ENCODE results near the gene CCDC40.

The CCDC40 gene

DNA sequence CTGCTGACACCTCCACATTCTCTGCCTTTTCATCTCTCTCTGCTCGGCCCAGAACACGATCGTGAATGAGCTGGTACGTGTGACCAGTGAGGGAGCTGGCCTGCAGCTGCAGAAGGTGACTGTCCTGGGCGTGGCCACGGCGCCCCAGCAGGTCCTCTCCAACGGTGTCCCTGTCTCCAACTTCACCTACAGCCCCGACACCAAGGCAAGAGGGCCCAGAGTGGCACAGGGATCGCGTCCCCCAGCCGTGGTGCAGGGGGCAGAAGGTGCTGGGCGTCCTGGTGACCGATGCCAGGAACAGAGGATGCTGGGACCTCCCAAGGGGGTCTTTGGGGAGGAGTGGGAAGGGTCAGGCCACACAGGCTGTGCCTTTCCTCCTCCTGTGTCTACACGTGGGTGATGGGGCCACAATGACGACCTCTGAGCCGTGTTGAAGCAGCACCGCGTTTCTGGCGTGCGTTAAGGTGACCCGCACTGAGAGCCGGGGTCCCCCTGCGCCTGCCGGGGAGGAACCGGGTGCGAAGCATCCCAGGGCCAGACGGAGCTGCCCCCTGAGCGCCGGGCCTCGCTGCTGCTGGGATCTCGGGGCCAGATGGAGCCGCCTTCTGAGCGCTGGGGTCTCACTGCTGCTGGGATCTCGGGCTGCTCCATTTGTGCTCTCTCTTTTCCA, 82.3 kb downstream of the CCDC40 start:
- DNase-seq, result no peak

DNA sequence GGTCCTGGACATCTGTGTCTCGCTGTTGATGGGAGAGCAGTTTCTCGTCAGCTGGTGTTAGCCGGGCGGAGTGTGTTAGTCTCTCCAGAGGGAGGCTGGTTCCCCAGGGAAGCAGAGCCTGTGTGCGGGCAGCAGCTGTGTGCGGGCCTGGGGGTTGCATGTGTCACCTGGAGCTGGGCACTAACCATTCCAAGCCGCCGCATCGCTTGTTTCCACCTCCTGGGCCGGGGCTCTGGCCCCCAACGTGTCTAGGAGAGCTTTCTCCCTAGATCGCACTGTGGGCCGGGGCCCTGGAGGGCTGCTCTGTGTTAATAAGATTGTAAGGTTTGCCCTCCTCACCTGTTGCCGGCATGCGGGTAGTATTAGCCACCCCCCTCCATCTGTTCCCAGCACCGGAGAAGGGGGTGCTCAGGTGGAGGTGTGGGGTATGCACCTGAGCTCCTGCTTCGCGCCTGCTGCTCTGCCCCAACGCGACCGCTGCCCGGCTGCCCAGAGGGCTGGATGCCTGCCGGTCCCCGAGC, 82.9 kb downstream of the CCDC40 start:
- DNase-seq, result no peak

DNA sequence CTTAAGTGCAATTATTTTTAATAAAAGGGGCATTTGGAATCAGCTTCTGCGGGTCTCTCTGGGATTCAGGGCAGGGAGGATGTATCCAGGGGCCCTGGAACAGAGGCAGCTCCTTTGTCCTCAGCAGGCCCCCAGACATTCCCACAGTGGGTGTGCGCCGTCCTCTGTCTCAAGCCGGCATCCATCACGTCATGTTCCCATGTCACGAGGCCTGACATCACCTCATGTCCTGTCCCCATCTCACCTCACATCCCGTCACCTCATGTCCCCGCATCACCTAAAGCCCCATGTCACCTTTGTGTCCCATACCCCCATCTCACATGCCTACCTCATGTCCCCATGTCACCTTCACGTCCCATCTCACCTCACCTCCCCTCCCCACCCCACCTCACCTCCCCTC, 83.4 kb downstream of the CCDC40 start:
- no peak for DNase-seq

DNA sequence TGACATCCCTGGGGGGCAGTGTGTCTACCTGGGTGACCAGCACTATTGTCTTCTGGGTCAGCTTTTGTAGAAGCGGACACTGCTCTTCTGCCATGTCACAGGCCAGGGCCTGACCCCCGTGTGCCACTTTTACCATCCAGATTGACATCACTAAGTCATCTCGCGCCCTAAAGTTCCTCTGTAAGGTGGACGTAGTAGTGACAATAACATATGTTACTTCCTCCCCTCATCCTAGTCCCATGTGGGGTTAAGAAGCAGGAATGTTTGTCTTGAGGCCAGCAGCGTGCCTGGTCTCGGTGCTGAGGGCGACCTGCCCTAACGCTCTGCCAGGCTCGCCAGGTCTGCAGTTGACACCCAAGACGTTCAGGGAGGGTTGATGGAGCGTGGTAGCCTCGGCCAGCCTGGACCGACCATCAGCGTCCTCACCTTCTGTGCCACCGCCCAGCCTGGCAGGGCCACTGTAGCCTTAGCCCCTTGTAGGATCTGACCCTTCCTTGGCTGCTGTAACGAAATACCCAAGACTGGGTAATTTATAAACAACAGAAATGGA, 85.7 kb downstream of the CCDC40 start:
- no peak for DNase-seq

DNA sequence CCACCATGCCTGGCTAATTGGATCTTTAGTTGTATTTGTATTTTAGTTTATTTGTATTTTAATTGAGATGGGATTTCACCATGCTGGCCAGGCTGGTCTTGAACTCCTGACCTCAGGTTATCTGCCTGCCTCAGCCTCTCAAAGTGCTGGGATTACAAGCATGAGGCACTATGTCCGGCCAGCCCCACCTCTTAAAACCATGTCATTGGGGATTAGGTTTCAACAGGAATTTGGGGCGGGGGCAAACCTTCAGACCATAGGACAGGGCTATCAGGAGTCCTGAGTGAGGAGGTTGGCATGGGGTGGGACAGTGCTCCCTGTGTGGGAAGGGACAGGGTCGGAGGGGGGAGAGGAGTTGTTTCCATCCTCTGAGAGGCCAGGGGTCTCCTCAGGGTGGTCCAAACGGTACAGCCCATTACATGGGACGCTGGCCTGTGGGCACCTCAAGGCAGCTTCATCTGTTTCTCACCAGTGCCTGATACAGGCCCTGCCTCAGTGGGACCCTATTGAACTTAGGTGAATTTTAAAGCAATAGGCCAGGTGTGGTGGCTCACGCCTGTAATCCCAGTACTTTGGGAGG, 86.6 kb downstream of the CCDC40 start:
- DNase-seq, result no peak

DNA sequence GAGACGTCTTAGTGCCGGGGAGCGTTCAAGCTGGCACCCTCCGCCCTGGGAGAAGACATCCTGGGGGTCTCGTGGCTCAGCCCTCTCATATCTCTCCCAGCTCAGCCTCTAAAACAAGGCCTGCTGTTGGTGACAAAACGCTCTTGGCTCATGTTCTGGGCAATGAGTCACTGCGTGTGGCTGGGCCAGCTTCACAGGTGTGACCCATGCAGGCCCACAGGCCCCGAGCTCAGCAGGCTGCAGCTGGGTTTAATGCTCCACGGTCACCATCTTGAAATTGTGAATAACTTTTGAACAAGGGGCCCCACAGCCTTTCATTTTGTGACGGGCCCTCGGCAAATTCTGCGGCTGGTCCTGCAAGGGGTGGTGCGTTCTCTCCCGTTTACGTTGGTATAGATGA, 87.3 kb downstream of the CCDC40 start:
- no peak for DNase-seq

DNA sequence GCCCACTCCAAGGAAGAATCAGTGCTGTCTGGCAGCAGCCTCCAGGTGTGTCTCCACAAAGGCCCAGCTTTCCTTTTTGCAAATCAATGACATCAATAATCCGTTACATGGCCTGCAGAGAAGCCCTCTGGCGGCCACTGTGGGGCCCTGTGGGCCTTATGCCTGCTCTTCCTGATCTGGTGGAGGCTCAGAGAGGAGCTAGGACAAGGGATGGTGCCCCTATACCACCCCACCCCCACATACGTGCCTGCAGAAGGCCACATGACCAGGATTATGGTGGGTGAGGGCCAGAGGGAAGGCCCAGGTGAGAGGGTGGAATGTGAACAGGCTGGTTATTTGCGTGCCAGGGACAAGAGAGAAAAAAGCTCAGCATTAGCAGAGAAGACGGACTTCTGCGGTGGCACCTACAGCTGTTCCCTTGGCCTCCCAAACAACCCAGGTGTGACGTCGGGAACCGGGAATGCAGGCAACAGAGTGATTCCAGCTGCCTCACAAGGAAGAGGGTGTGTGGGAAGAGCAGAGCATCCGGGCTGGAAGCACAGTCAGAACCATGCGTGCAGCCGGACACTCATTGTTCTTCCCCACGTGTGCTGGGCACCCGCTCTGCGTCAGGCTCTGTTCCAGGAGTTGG, 88.0 kb downstream of the CCDC40 start:
- DNase-seq, result no peak

DNA sequence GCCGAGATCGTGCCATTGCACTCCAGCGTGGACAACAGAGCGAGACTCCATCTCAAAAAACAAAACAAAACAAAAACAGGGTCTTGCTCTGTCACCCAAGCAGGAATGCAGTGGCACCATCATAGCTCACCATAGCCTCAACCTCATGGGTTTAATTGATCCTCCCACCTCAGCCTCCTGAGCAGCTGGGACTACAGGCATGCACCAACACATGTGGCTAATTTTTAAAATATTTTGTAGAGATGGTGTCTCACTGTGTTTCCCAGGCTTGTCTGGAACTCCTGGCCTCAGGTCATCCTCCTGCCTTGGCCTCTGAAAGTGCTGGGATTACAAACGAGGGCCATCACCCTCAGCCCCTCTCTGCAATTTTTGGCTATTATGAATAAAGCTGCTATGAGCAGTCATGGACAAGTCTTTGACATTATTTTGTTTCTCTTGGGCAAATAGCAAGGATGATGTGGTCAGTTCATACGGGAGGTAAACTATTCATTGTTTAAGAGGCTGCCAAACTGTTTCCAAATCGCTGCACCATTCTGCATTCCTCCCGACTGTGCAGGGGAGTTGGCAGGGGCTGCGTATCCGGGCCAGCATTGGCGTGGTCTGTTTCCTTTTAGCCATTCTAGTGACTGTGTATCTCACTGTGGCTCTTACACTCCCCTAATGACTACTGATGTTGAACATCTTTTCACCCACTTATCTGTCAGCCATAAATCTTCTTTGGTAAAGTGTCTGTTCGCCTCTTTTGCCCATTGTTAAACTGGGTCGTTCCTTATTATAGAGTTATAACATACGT, 89.4 kb downstream of the CCDC40 start:
- no peak for DNase-seq

DNA sequence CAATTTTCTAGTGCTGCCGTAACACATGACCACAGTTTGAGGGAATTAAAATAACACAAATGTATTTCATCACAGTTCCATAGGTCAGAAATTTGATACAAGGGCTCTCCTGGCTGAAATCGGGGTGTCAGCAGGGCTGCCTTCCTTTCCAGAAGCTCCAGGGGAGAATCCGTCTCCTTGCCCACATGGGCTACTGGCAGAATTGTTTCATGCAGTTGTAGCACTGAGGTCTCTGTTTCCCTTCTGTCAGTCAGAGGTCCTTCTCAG, 89.9 kb downstream of the CCDC40 start:
- no peak for DNase-seq

DNA sequence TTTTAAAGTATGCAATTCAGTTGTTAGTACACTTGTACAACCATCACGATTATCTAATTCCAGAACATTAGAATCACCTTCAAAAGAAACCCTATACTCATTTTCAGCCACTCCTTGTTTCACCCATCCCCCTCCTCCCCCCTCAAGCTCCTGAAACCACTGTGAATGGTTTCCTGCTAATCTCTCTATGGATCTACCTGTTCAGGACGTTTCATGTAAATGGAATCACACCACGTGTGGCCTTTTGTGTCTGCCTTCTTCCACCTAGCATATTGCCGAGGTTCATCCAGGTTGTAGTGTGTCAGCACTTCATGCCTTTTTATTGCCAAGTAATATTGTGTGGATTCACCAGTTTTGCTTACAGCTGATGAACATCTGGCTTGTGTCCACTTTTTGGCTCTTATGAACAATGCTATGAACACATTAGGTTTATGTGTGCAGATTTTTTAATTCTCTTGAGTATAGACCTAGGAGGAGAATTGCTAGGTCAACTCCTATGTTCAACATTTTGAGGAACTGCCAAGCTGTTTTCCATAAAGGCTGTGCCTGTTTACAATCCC, 92.6 kb downstream of the CCDC40 start:
- DNase-seq, result no peak

DNA sequence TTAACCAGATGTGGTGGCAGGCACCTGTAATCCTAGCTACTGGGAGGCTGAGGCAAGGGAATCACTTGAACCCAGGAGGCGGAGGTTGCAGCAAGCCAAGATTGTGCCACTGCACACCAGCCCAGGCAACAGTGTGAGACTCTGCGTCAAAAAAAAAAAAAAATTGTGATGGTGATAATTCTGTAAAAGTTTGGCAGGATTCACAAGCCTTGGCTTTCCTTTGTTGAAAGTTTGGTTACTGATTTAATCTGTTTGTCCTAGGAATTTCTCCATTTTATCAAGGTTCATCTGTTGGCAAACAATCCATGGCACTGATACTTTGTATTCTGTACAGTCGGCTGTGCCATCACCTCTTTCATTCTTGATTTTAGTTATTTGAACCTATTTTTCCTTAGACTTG, 94.5 kb downstream of the CCDC40 start:
- DNase-seq, result no peak

DNA sequence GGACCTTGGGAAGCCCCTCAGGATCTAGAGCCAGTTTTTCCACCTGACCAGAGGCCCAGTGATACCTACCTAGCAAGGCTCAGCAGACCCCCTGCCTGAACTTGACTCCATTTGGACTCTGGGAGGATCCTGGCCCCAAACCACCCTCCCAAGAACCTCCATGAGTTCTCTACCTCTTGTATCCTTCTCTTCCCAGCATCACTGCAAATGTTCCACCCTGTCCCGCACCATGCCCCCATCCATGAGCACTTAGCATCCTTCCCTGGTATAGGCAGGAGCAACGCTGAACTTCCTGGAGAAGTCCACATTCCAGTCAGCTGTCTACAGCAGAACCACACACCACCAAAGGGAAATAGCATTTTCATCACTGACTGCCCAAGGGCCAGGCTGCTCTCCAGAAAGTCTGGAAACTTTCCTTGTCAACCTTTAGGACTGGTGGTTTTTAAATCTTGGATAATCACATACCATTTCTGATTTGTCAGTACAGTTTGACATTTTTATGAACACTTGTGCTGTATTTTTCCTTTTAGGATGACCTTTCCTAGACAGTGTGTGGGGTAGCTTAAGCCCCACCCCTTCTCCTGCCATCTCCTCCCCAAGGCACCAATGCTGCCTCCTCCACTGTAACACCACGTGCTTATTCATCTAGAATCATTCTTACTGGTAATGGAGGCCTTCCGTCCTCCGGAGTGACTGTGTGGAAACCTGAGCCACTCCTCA, 96.6 kb downstream of the CCDC40 start:
- DNase-seq, result no peak

DNA sequence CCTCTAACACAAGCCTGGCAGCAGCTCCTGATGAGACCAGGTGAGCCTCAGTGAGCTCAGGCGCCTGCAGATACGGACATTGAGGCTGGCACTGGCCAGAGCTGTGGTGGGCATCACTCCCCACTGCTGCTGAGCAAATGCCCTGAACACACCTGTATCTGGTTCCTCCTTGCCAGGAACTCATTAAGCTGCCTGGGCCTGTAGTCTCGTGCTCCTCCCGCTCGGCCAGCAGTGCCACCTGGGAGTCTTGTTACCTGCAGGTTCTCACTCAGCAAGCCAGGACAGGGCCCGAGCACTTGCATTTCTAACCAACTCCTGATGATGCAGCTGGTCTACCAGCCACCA, 97.2 kb downstream of the CCDC40 start:
- no peak for DNase-seq

DNA sequence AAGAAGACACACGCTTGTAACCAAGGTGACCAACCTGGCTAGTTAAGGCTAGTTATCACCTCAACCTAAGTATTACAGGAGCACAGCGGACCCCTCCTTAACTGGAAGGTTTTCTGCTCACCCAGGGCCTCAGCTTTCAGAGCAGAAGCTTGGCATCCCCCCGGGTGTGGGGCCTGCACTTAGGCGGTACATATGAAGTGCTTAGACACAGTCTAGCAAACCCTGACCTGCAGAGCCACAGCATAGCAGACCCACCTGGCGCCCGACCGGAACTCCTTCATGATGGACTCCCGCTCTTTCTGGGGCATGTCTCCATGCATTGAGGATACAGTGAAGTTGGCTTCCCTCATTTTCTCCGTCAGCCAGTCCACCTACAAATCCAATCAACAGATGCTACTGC, 100.7 kb downstream of the CCDC40 start:
- no peak for DNase-seq

DNA sequence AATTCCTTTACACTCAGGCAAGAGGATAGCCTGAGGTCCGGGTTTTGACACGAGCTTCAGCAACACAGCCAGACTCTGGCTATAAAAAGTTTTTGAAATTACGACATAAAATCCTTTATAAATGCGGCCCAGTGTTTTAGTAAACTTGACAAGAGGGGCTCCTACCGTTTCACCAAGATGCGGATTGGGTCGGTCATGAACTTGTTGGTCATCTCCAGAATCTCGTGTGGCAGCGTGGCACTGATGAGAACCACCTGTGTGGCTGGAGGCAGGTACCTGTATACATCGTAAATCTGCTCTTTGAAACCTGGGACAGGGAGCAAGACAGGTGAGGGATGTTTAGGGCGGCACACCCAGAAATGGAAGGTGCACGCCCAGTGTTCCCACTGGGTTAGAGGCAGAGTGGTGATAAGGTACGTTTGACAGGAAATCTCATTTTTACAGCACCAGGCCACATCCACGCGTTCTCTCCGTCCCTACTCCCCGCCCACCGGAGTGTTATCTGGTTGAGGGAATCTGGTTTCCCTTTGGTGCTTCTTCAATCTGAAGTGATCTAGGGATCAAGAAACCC, 102.5 kb downstream of the CCDC40 start:
- no peak for DNase-seq

DNA sequence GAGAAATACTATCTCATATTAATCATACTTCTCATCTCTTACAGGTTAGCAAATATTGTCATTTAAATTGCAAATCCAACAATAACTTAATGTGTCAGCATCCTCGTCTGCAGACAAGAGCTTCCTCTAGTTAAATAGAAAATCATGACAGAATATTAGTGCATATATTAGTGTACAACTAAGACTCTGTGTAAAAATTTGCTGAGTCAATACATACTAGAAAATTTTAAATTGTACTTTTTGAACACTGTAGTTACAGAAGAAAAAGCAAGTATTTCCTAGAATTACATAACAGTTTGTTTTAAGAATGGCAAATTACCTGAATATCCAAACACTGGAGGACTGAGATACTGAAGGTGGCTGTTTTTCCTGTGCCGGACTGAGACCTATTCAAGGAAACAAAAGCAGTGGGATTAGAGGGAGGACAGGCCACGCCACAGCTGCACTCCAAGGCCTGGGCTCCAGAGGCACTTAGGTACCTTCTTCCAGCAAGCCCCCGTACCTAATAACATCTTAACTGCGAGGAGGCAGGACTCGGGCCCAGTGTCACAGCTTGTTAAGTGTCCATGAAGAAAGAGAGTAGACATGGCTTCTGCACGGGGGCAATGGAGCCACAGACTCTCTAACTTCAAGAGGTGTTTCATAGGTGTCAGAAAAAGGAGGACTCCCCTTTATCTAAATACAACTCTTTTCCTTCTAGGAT, 105.2 kb downstream of the CCDC40 start:
- no peak for DNase-seq

DNA sequence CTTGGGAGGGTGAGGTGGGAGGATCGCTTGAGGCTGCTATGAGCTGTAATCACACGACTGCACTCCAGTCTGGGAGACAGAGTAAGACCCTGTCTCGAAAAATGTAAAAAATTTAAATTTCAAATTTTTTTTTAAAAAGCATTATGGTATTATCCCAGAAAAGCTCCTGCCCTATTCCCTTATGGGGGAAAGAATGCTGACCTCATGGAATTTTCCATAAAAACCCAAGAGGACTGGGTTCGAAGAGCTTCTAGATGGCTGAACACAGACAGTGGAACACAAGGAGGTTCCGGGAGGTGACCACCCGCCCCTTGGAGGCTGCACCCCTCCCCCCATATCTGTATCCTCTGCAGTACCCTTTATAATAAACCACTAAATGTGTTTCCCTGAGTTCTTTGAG, 106.5 kb downstream of the CCDC40 start:
- no peak for DNase-seq

DNA sequence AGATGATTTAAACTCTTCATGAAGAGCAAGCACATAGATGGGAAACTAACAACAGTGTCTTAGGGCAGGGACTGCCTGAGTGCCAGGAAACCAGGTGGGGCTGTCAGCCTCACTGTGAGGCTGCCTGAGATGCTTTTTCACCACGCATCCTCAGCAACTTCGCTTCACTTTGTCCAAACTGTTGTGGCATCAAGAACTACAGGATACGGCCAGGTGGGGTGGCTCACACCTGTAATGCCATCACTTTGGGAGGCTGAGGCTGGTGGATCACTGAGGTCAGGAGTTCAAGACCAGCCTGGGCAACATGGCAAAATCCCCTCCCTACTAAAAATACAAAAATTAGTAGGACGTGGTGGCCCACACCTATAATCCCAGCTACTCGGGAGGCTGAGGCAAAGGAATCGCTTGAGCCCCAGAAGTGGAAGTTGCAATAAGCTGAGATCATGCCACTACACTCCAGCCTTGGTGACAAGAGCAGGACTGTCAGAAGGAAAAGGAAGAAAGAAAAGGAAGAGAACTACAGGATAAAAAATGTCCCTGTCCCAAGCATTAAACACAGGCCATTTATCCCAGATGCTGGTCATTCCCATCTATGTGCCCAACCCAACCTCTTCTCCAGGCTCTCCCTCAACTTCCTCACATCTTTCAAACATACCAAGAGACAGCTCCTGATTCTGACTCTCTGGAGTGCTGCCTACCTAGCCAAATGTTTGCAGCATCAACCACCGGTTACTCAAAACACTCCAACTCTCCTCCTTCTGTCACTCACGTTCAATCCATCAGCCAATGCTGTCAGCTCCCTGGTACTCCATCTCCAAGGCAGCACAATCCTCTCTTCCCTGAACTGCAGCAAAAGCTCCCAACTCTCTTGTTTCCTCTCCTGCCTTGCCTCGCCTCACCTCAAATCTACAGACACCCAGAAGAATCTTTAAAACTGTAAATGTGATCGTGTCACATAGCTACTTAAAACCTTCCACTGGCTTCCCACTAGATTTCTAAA, 108.9 kb downstream of the CCDC40 start:
- DNase-seq, result no peak

DNA sequence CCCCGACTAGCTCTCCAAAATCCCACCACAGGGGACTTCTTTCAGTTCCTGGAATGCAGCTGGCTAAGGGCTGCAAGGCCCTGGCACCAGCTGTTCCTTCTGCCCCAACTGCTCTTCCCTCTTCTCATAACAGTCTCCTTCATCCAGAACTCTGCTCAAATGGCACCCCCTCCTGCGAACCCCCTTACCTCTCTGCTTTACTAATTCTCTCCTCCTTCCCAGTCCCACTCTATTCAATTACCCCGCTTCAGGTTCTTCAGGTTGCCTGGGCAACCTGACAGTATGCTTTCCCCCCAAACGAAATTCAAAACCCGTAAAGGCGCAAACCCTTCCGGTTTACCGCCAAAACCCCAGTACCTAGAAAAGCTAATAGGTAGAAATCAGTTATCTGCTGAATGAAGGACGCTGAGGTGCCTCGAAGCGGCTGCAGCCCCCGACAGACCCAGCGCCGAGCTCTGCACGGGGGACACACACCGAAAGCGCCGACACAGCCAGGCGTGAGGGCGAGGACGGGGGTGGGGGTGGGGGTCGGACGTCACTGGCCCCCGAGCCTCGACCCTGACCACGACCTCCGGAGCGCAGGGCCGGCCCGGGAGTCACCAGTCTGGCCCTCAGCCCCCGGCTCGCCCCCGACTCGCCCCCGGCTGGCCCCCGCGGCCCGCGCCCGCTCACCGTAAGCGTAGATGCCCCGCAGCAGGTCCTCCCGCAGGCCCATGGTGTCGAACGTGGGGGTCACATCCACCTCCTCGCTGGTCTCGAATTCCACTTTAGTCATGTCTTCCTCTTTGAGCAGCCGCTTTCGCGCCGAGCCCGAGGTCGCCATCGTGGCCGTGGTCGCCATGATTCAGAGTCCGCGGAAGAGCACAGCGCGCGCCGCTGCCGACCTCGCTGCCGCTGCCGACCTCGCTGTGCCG, 109.9 kb downstream of the CCDC40 start:
- DNase-seq, result peak in 1 of 2 donors; percentile 2

Data from hippocampal formation (tissue), 2 donors.